OCI-LY3 (cell line): ENCODE measurements around the gene PHF21B.

Experiments
- EZH2phosphoT487 ChIP-seq: fragments of 200-600 bp; shearing (Covaris generic); IDR thresholded peaks from 2 replicates; pipeline ENCODE4 v1.6.1; 2018; ENCODE audit warnings: antibody characterized with exemption, mixed run types, low read depth
- TF ChIP-seq, protein P1 (sequence below): fragments of 200-600, 300-600 bp; sonication (generic); IDR thresholded peaks from 2 replicates; pipeline ENCODE4 v1.5.1; 2014; ENCODE audit warnings: antibody characterized with exemption, low read length, low read depth

DNA sequence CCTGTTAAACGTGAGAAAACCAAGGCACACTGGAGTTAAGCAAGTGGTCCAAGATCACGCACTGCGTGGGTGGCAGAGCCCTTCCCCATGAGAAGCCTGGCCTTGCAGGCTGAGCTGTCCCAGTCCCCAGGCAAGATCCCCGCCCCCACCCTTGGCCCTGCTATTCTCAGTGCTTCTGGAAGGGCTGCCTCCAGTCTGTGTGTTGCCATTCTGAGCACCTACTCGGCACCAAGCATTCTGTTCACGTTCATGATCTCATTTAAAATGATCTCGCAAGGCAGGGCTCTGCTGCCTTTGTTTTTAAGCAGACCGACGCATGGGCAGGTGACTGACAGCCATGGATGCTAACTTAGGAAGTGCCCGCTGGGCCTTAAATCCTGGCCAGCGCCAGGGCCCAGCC is 62.8 kb downstream of the PHF21B start:
- TF ChIP-seq, protein P1, sequence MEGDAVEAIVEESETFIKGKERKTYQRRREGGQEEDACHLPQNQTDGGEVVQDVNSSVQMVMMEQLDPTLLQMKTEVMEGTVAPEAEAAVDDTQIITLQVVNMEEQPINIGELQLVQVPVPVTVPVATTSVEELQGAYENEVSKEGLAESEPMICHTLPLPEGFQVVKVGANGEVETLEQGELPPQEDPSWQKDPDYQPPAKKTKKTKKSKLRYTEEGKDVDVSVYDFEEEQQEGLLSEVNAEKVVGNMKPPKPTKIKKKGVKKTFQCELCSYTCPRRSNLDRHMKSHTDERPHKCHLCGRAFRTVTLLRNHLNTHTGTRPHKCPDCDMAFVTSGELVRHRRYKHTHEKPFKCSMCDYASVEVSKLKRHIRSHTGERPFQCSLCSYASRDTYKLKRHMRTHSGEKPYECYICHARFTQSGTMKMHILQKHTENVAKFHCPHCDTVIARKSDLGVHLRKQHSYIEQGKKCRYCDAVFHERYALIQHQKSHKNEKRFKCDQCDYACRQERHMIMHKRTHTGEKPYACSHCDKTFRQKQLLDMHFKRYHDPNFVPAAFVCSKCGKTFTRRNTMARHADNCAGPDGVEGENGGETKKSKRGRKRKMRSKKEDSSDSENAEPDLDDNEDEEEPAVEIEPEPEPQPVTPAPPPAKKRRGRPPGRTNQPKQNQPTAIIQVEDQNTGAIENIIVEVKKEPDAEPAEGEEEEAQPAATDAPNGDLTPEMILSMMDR, result no peak
- TF ChIP-seq EZH2phosphoT487, result no peak
